HepG2 (cell line): ENCODE results near the gene ABCG8. TPM values are rescaled to one million over a fixed set of nuclear protein-coding genes. Genes with fewer than 3 reads are reported as not detected.

Experiments used
- CENPT ChIP-seq: sonication (generic); formaldehyde crosslinking; IDR thresholded peaks from 2 replicates; pipeline ENCODE4 v1.8.0; 2022; ENCODE audit warnings: low read depth, mild to moderate bottlenecking, moderate library complexity, missing genetic modification reagents
- HNF1A ChIP-seq, 2 experiments: sonication (generic) in 1 of 2; formaldehyde crosslinking in 1 of 2; IDR thresholded peaks; 2 replicates each; pipeline versions ENCODE4 v1.4.0 to v1.6.1; 2016 to 2020; ENCODE audit warnings: borderline replicate concordance in 1 of 2, low read depth in 1 of 2, mild to moderate bottlenecking in 1 of 2, missing genetic modification reagents in 1 of 2
- MED1 ChIP-seq: sonication (generic); formaldehyde crosslinking; IDR thresholded peaks from 2 replicates; pipeline ENCODE4 v1.4.0; 2020; ENCODE audit warnings: missing genetic modification reagents
- PHB2 ChIP-seq: fragments of 450-650 bp; IDR thresholded peaks from 2 replicates; pipeline ENCODE4 v1.6.1; 2018; ENCODE audit not compliant: partially characterized antibody
- PREB ChIP-seq: sonication (generic); formaldehyde crosslinking; IDR thresholded peaks from 2 replicates; pipeline ENCODE4 v1.4.0; 2020; ENCODE audit warnings: missing genetic modification reagents
- RERE ChIP-seq: IDR thresholded peaks from 2 replicates; pipeline ENCODE4 v1.6.1; 2016; ENCODE audit warnings: low read depth, missing genetic modification reagents, missing compliant biosample characterization
- TEAD3 ChIP-seq: optimal IDR thresholded peaks from 2 replicates; pipeline ENCODE3; 2016; ENCODE audit warnings: borderline replicate concordance
- U2AF2 ChIP-seq: fragments of 200-400 bp; formaldehyde crosslinking; IDR thresholded peaks from 2 replicates; pipeline ENCODE4 v1.6.1; 2017; ENCODE audit warnings: low read depth, mild to moderate bottlenecking, low read length
- ZC3H4 ChIP-seq: sonication (generic); formaldehyde crosslinking; IDR thresholded peaks from 2 replicates; pipeline ENCODE4 v1.4.0; 2020; ENCODE audit warnings: missing genetic modification reagents, borderline replicate concordance
- ZFP36L1 ChIP-seq: sonication (generic); formaldehyde crosslinking; IDR thresholded peaks from 2 replicates; pipeline ENCODE4 v1.8.0; 2022; ENCODE audit warnings: mild to moderate bottlenecking, missing genetic modification reagents, moderate library complexity
- ZFP37 ChIP-seq: sonication (generic); formaldehyde crosslinking; IDR thresholded peaks from 2 replicates; pipeline ENCODE4 v1.4.0; 2020; ENCODE audit warnings: missing genetic modification reagents, borderline replicate concordance
- ZNF180 ChIP-seq: sonication (generic); formaldehyde crosslinking; IDR thresholded peaks from 2 replicates; pipeline ENCODE4 v1.4.0; 2020; ENCODE audit warnings: low read depth, missing genetic modification reagents, borderline replicate concordance
- ZNF235 ChIP-seq: sonication (generic); formaldehyde crosslinking; IDR thresholded peaks from 2 replicates; pipeline ENCODE4 v1.8.1; 2023; ENCODE audit warnings: mild to moderate bottlenecking, missing genetic modification reagents, borderline replicate concordance
- ZNF549 ChIP-seq: sonication (generic); formaldehyde crosslinking; IDR thresholded peaks from 2 replicates; pipeline ENCODE4 v1.5.0; 2020; ENCODE audit warnings: missing genetic modification reagents
- ZNF558 ChIP-seq: sonication (generic); formaldehyde crosslinking; IDR thresholded peaks from 2 replicates; pipeline ENCODE4 v1.9.0; 2022; ENCODE audit warnings: mild to moderate bottlenecking, missing genetic modification reagents, borderline replicate concordance
- ZNF605 ChIP-seq: sonication (generic); formaldehyde crosslinking; IDR thresholded peaks from 2 replicates; pipeline ENCODE4 v1.8.0; 2022; ENCODE audit warnings: mild to moderate bottlenecking, missing genetic modification reagents
- ZNF788 ChIP-seq: sonication (generic); formaldehyde crosslinking; IDR thresholded peaks from 2 replicates; pipeline ENCODE4 v1.5.0; 2020; ENCODE audit warnings: mild to moderate bottlenecking, missing genetic modification reagents, borderline replicate concordance
- polyA plus RNA-seq, 8 experiments: library from polyadenylated mRNA; depleted of rRNA in 3 of 8; stranded (reverse) in 7 of 8; unstranded in 1 of 8; fragments of >200 nt; fragmentation: Illumina TruSeq in 4 of 8; extraction: Trizol in 4 of 8; gene quantifications; 2 replicates each; pipeline versions ENCODE4 v1.2.1 to v1.2.3, GENCODE V29; 2011 to 2016; ENCODE audit warnings: low read depth in 4 of 8, missing spikeins in 1 of 8, mixed read lengths in 1 of 8; ENCODE audit not compliant: insufficient read depth in 1 of 8
- total RNA-seq, 5 experiments: library from RNA; depleted of rRNA; stranded (reverse); fragments of >200 nt; fragmentation: Illumina TruSeq; extraction: Trizol; gene quantifications; 2 replicates each; pipeline ENCODE4 v1.2.3, GENCODE V29; 2016; ENCODE audit warnings: low read depth in 1 of 5

ABCG8 gene
- total and polyA plus RNA-seq, 2 of the 13 experiments (the other 11 are each of a cell fraction or from before 2014, with no cell fraction given), result 8.1 to 8.8 TPM

GRCh38 chr2:43877782-43878464, 39.2 kb downstream of the ABCG8 start (continued):
- TF ChIP-seq RERE (CRISPR knock-in tag) (no peak), ZNF558 (no peak), MED1 (CRISPR knock-in tag) (peak; percentile 40; the same call in 1 of the 2 replicates), ZNF788 (CRISPR knock-in tag) (no peak; the same call in 1 of the 2 replicates), PREB (no peak), CENPT (CRISPR knock-in tag) (0 out of 2 replicates have a peak, but pooled peaks have one; percentile 16), ZFP37 (CRISPR knock-in tag) (no peak), ZNF605 (CRISPR knock-in tag) (no peak), PHB2 (no peak), TEAD3 (CRISPR knock-in tag) (peak; percentile 38), U2AF2 (no peak), HNF1A (IDR thresholded peaks at IDR 0.05; ENCODE audit: low read depth) (no peak), HNF1A (CRISPR knock-in tag; IDR thresholded peaks at IDR 0.05; ENCODE audit: borderline replicate concordance) (no peak), ZNF549 (CRISPR knock-in tag) (no peak), ZFP36L1 (no peak), ZNF180 (no peak), ZNF235 (CRISPR knock-in tag) (no peak), ZC3H4 (CRISPR knock-in tag) (no peak)
